ENCODE data around the gene CDH20.

Gene CDH20

GRCh38 chr18:61582202-61582710 is 249.0 kb downstream of the CDH20 start:
- Histone ChIP-seq H3K4me3 (ENCODE audit: low read depth, low read length) (peak overlapping the region; percentile 41), H3K27ac (no peak overlapping the region), H3K9me3 (ENCODE audit: severe bottlenecking) (no peaks in the 10 kb centered on the region), H3K27me3 (ENCODE audit: insufficient read depth, low read depth, severe bottlenecking) (peaks cover 6% of the 10 kb centered on the region), H3K36me3 (no peaks in the 10 kb centered on the region)
- TF ChIP-seq CTCF (IDR thresholded peaks at IDR 0.05; ENCODE audit: low read depth, low read length) = no peak
- DNase-seq = no peak

GRCh38 chr18:61583548-61583947 is 250.3 kb downstream of the CDH20 start:
- no peak for TF ChIP-seq CTCF (IDR thresholded peaks at IDR 0.05; ENCODE audit: low read depth, low read length)
- H3K9me3 ChIP-seq (ENCODE audit: severe bottlenecking) = no peaks in the 10 kb centered on the region
- no peak overlapping the region for H3K27ac ChIP-seq
- peaks cover 6% of the 10 kb centered on the region for H3K27me3 ChIP-seq (ENCODE audit: insufficient read depth, low read depth, severe bottlenecking)
- no peak overlapping the region for H3K4me3 ChIP-seq (ENCODE audit: low read depth, low read length)
- no peaks in the 10 kb centered on the region for H3K36me3 ChIP-seq
- DNase-seq = no peak

GRCh38 chr18:61587865-61588264 is 254.6 kb downstream of the CDH20 start:
- Histone ChIP-seq H3K27ac (no peak overlapping the region), H3K27me3 (ENCODE audit: insufficient read depth, low read depth, severe bottlenecking) (no peaks in the 10 kb centered on the region), H3K36me3 (no peaks in the 10 kb centered on the region), H3K4me3 (ENCODE audit: low read depth, low read length) (no peak overlapping the region), H3K9me3 (ENCODE audit: severe bottlenecking) (no peaks in the 10 kb centered on the region)
- TF ChIP-seq CTCF (IDR thresholded peaks at IDR 0.05; ENCODE audit: low read depth, low read length) = no peak
- DNase-seq = no peak

- TF ChIP-seq CTCF (IDR thresholded peaks at IDR 0.05; ENCODE audit: low read depth, low read length) = no peak
- H3K9me3 ChIP-seq (ENCODE audit: severe bottlenecking) = peaks cover 5% of the 10 kb centered on the region
- H3K4me3 ChIP-seq (ENCODE audit: low read depth, low read length) = no peak overlapping the region
- H3K36me3 ChIP-seq = no peaks in the 10 kb centered on the region
- no peaks in the 10 kb centered on the region for H3K27me3 ChIP-seq (ENCODE audit: insufficient read depth, low read depth, severe bottlenecking)
- H3K27ac ChIP-seq = no peak overlapping the region
- no peak for DNase-seq
Observed at GRCh38 chr18:61589053-61589723, 256.0 kb downstream of the CDH20 start.

- Histone ChIP-seq H3K4me3 (ENCODE audit: low read depth, low read length) (no peak overlapping the region), H3K9me3 (ENCODE audit: severe bottlenecking) (peaks cover 5% of the 10 kb centered on the region), H3K36me3 (no peaks in the 10 kb centered on the region), H3K27me3 (ENCODE audit: insufficient read depth, low read depth, severe bottlenecking) (no peaks in the 10 kb centered on the region), H3K27ac (no peak overlapping the region)
- no peak for DNase-seq
- no peak for TF ChIP-seq CTCF (IDR thresholded peaks at IDR 0.05; ENCODE audit: low read depth, low read length)
Observed at GRCh38 chr18:61589724-61590065, 256.5 kb downstream of the CDH20 start.

- Histone ChIP-seq H3K27ac (no peak overlapping the region), H3K9me3 (ENCODE audit: severe bottlenecking) (peaks cover 5% of the 10 kb centered on the region), H3K27me3 (ENCODE audit: insufficient read depth, low read depth, severe bottlenecking) (no peaks in the 10 kb centered on the region), H3K36me3 (no peaks in the 10 kb centered on the region), H3K4me3 (ENCODE audit: low read depth, low read length) (no peak overlapping the region)
- no peak for TF ChIP-seq CTCF (IDR thresholded peaks at IDR 0.05; ENCODE audit: low read depth, low read length)
- no peak for DNase-seq
Observed at GRCh38 chr18:61591253-61591652, 258.0 kb downstream of the CDH20 start.
